B cell (primary cell): ENCODE measurements around the gene ATP13A5. TPM values are rescaled to one million over a fixed set of nuclear protein-coding genes. Genes with fewer than 3 reads are reported as not detected.

Source experiments
- ATAC-seq: fragments of 200-7000 bp; cut with Tn5 transposase; one replicate; pipeline ENCODE4 v1.10.0; 2021; ENCODE audit warnings: low read depth, mild to moderate bottlenecking, moderate number of reproducible peaks, moderate library complexity
- CTCF ChIA-PET: fragments of 350-600 bp; sonication (Branson Sonifier 250); formaldehyde crosslinking; loops from one replicate; lab custom pipeline; 2021; ENCODE audit warnings: antibody characterized with exemption, inconsistent platforms; lab: Charles Lee
- POLR2A ChIA-PET: fragments of 350-600 bp; sonication (Branson Sonifier 250); formaldehyde crosslinking; loops from one replicate; lab custom pipeline; 2021; ENCODE audit warnings: antibody characterized with exemption; lab: Charles Lee
- DNase-seq: peaks from one replicate; pipeline ENCODE4 v3.0.0; 2013
- H2AFZ ChIP-seq: 2 replicates; pipeline ENCODE4 v1.6.1; 2012; ENCODE audit warnings: mild to moderate bottlenecking, low read depth, low read length; ENCODE audit not compliant: insufficient read depth, poor library complexity, severe bottlenecking
- H3K27ac ChIP-seq, 2 donors: 1 replicate in 1 of 2; 2 replicates in 1 of 2; pipeline ENCODE4 v1.5.1; 2012 to 2013; ENCODE audit warnings: low read length in 2 of 2, mild to moderate bottlenecking in 2 of 2, moderate library complexity in 1 of 2
- H3K27me3 ChIP-seq, 4 experiments: fragments of 200-600 bp in 1 of 4; sonication (generic) in 1 of 4; replicated peaks in 1 of 4; 1 replicate in 2 of 4; 2 replicates in 2 of 4; pipeline versions ENCODE4 v1.6.1 to v1.7.0; 2013 to 2016; ENCODE audit warnings: low read length in 3 of 4, mild to moderate bottlenecking in 2 of 4, mixed read lengths in 1 of 4, moderate library complexity in 1 of 4; ENCODE audit not compliant: insufficient read depth in 4 of 4, control insufficient read depth in 3 of 4; ENCODE audit errors: control extremely low read depth in 1 of 4
- H3K36me3 ChIP-seq, 2 experiments: replicated peaks in 1 of 2; 1 replicate in 1 of 2; 2 replicates in 1 of 2; pipeline versions ENCODE4 v1.6.1 to v1.7.1; 2013; ENCODE audit warnings: low read length in 1 of 2; ENCODE audit not compliant: insufficient read depth in 2 of 2, control insufficient read depth in 1 of 2; ENCODE audit errors: control extremely low read depth in 1 of 2, extremely low read depth in 1 of 2
- H3K4me1 ChIP-seq, 2 donors: fragments of 200-600 bp in 1 of 2; sonication (generic) in 1 of 2; 1 replicate in 1 of 2; 2 replicates in 1 of 2; pipeline versions ENCODE4 v1.5.1 to v1.6.1; 2013 to 2017; ENCODE audit warnings: low read length in 2 of 2; ENCODE audit not compliant: control insufficient read depth in 2 of 2, insufficient read depth in 2 of 2
- H3K4me2 ChIP-seq: replicated peaks from 2 replicates; pipeline ENCODE3; 2012; ENCODE audit warnings: mild to moderate bottlenecking, low read depth, low read length; ENCODE audit not compliant: poor library complexity, severe bottlenecking
- H3K4me3 ChIP-seq, 5 experiments: fragments of 200-600 bp in 1 of 5; sonication (generic) in 1 of 5; 1 replicate in 3 of 5; 2 replicates in 2 of 5; pipeline versions ENCODE4 v1.5.1 to v1.7.0; 2011 to 2016; ENCODE audit warnings: low read length in 4 of 5, mild to moderate bottlenecking in 4 of 5, low read depth in 2 of 5, control low read depth in 1 of 5, moderate library complexity in 1 of 5; ENCODE audit not compliant: insufficient read depth in 1 of 5; ENCODE audit errors: control extremely low read depth in 1 of 5, extremely low read depth in 1 of 5
- H3K79me2 ChIP-seq: fragments of 200-600 bp; sonication (generic); one replicate; pipeline ENCODE4 v1.6.0; 2016; ENCODE audit warnings: low read length; ENCODE audit not compliant: control insufficient read depth, insufficient read depth
- H3K9ac ChIP-seq: fragments of 200-600 bp; sonication (generic); 2 replicates; pipeline ENCODE4 v1.6.1; 2017; ENCODE audit warnings: mild to moderate bottlenecking, low read length, moderate library complexity
- H3K9me3 ChIP-seq, 3 donors: one replicate each; pipeline versions ENCODE4 v1.6.1 to v1.7.1; 2013; ENCODE audit warnings: low read length in 2 of 3; ENCODE audit not compliant: control insufficient read depth in 2 of 3, insufficient read depth in 1 of 3; ENCODE audit errors: control extremely low read depth in 1 of 3
- H4K20me1 ChIP-seq: 2 replicates; pipeline ENCODE4 v1.6.0; 2012; ENCODE audit warnings: mild to moderate bottlenecking, low read length; ENCODE audit not compliant: insufficient read depth, control insufficient read depth, poor library complexity, severe bottlenecking
- H3K27ac Mint-ChIP-seq: one replicate; pipeline ENCODE4 v1.8.0; 2021; ENCODE audit warnings: mixed read lengths
- H3K27me3 Mint-ChIP-seq: one replicate; pipeline ENCODE4 v1.8.0; 2021; ENCODE audit warnings: mixed read lengths
- H3K4me1 Mint-ChIP-seq: one replicate; pipeline ENCODE4 v1.8.0; 2021; ENCODE audit warnings: mixed read lengths
- H3K4me3 Mint-ChIP-seq: one replicate; pipeline ENCODE4 v1.8.0; 2021; ENCODE audit warnings: mixed read lengths
- H3K9me3 Mint-ChIP-seq: one replicate; pipeline ENCODE4 v1.8.0; 2022; ENCODE audit warnings: mixed read lengths; ENCODE audit not compliant: insufficient read depth
- CTCF ChIP-seq: fragments of 200-600 bp; IDR thresholded peaks from one replicate; pipeline ENCODE4 v1.8.0; 2022; ENCODE audit warnings: antibody characterized with exemption, mild to moderate bottlenecking
- EZH2 ChIP-seq: IDR thresholded peaks from 2 replicates; pipeline ENCODE4 v1.6.1; 2012; ENCODE audit warnings: borderline replicate concordance, low read depth, mild to moderate bottlenecking, moderate library complexity, low read length; ENCODE audit not compliant: insufficient read depth, poor library complexity, severe bottlenecking
- WGBS: methylation state at CpG from one replicate; pipeline ENCODE4 v1.1.5; 2013; ENCODE audit warnings: missing lambda C conversion rate; ENCODE audit not compliant: insufficient coverage; 5-methylcytosine and 5-hydroxymethylcytosine counted together
- intact Hi-C: fragments of 100-400 bp; cut with micrococcal nuclease; formaldehyde crosslinking; loops from one replicate; pipeline ENCODE4 v1.10.0; 2022
- polyA plus RNA-seq: library from polyadenylated mRNA; depleted of rRNA; stranded (reverse); fragments of >200 nt; gene quantifications from 2 replicates; pipeline ENCODE4 v1.2.3, GENCODE V29; 2012
- total RNA-seq, 2 donors: library from RNA; stranded (reverse); fragments of 120-200 nt in 1 of 2; gene quantifications; 1 replicate in 1 of 2; 2 replicates in 1 of 2; pipeline versions ENCODE4 v1.2.3 to v1.2.4, GENCODE V29; 2013 to 2022

The ATP13A5 gene
- total and polyA plus RNA-seq, 2 donors (not counting 1 experiment from before 2014, with no cell fraction given) = 0.12 TPM; not detected in 1

- WGBS = no CpG with 5 or more reads among the region's 1 CpG
- no peaks in the 10 kb centered on the region for H3K27me3 ChIP-seq
- peaks cover 2% of the 10 kb centered on the region for H3K9me3 Mint-ChIP-seq
- H2AFZ ChIP-seq = no peak overlapping the region
- H3K4me3 Mint-ChIP-seq = no peak overlapping the region
- intact Hi-C loops = no loop called here
- no peaks in the 10 kb centered on the region for H4K20me1 ChIP-seq
- H3K27ac ChIP-seq = no peak overlapping the region
- ChIA-PET CTCF (interaction anchor here (1.1 kb wide), 1 partner anchor 24 kb away, joined by 3 read pairs; no protein-coding TSS in a partner anchor), POLR2A (no interaction called here)
- no peak for TF ChIP-seq EZH2
- no peak for TF ChIP-seq CTCF
- no peaks in the 10 kb centered on the region for H3K4me1 ChIP-seq
- H3K9ac ChIP-seq = no peak overlapping the region
- no peaks in the 10 kb centered on the region for H3K36me3 ChIP-seq
- no peaks in the 10 kb centered on the region for H3K79me2 ChIP-seq
- H3K27ac Mint-ChIP-seq = no peak overlapping the region
- peaks cover 0 to 2% (median 0%) of the 10 kb centered on the region in 3 donors for H3K9me3 ChIP-seq
- no peaks in the 10 kb centered on the region for H3K4me1 Mint-ChIP-seq
- no peak overlapping the region for H3K4me3 ChIP-seq
- no peak overlapping the region for H3K4me2 ChIP-seq
- no peak for ATAC-seq
- DNase-seq = no peak
- no peaks in the 10 kb centered on the region for H3K27me3 Mint-ChIP-seq
These were observed 45.3 kb downstream of the ATP13A5 start for GRCh38 chr3:193333229-193333628.

GRCh38 chr3:193330555-193331204 lies 47.9 kb downstream of the ATP13A5 start:
- no peak for DNase-seq
- H2AFZ ChIP-seq = no peak overlapping the region
- H3K4me1 ChIP-seq = no peaks in the 10 kb centered on the region
- ATAC-seq = no peak
- ChIA-PET POLR2A (no interaction called here), CTCF (no interaction called here)
- Mint-ChIP-seq H3K27ac (no peak overlapping the region), H3K9me3 (peaks cover 2% of the 10 kb centered on the region), H3K27me3 (no peaks in the 10 kb centered on the region), H3K4me1 (no peaks in the 10 kb centered on the region), H3K4me3 (no peak overlapping the region)
- intact Hi-C loops = no loop called here
- H3K27me3 ChIP-seq = peaks cover 0 to 3% (median 0%) of the 10 kb centered on the region in 4 experiments
- 67% methylated on average over 3 of the region's 3 CpGs for WGBS
- peaks cover 0 to 2% (median 0%) of the 10 kb centered on the region in 3 donors for H3K9me3 ChIP-seq
- H4K20me1 ChIP-seq = no peaks in the 10 kb centered on the region
- H3K79me2 ChIP-seq = no peaks in the 10 kb centered on the region
- TF ChIP-seq CTCF (no peak), EZH2 (no peak)
- H3K9ac ChIP-seq = no peak overlapping the region
- no peak overlapping the region for H3K4me3 ChIP-seq
- H3K36me3 ChIP-seq = no peaks in the 10 kb centered on the region
- H3K4me2 ChIP-seq = no peak overlapping the region
- H3K27ac ChIP-seq = no peak overlapping the region
